NCI-H187 treated with DMSO at 0.1 percent for 48 hours (cell line): ENCODE measurements around the gene PCDH8.
A peak's percentile ranks its signal among the peaks of the same experiment; 100 is the strongest.
"Not testable (repeated sequence)": the region's sequence is repeated elsewhere in the genome, so short reads cannot be mapped to it uniquely, and the experiment has no call there.

Source experiments
- DNase-seq: peaks from one replicate; lab custom pipeline; 2025; lab: John Stamatoyannopoulos, UW

PCDH8 gene

GRCh38 chr13:52850396-52851136 is 2.1 kb upstream of the PCDH8 start:
- no peak for DNase-seq

DNA sequence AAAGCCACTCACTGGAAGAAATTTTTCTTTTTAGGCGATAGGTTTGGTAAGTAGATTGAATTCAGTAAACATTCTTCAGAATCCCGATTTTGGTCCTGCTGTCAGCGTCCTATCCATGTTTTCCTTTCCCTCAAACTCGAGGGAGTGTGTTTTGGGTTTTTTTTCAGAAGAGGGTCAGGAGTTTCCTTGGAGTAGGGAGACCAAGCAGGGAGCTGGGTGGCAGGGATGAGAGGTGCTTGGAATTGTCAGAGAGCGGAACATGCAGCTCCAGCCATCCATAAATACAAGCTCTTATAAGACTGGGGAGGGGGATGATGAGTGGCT is 1.6 kb upstream of the PCDH8 start:
- DNase-seq: peak; percentile 40

GRCh38 chr13:52849291-52850071 is 1.0 kb upstream of the PCDH8 start:
- DNase-seq: no peak

GRCh38 chr13:52847682-52848432 is 583 bp downstream of the PCDH8 start:
- no peak for DNase-seq

DNA sequence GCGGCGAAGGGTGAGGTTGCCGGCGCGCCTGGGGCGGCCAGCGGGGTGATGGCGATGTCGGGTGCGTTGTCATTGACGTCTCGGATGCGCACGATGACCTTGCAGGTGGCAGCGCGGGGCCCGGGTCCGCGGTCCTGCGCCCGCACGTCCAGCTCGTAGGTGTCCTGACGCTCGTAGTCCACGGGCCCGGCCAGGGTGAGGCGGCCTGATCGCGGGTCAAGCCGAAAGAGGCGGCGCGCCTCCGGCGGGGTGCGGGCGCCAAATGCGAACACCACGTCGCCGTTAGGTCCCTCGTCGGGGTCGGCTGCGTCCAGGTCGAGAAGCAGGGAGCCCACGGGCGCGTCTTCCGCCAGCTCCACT is 1.1 kb downstream of the PCDH8 start:
- DNase-seq: no peak

DNA sequence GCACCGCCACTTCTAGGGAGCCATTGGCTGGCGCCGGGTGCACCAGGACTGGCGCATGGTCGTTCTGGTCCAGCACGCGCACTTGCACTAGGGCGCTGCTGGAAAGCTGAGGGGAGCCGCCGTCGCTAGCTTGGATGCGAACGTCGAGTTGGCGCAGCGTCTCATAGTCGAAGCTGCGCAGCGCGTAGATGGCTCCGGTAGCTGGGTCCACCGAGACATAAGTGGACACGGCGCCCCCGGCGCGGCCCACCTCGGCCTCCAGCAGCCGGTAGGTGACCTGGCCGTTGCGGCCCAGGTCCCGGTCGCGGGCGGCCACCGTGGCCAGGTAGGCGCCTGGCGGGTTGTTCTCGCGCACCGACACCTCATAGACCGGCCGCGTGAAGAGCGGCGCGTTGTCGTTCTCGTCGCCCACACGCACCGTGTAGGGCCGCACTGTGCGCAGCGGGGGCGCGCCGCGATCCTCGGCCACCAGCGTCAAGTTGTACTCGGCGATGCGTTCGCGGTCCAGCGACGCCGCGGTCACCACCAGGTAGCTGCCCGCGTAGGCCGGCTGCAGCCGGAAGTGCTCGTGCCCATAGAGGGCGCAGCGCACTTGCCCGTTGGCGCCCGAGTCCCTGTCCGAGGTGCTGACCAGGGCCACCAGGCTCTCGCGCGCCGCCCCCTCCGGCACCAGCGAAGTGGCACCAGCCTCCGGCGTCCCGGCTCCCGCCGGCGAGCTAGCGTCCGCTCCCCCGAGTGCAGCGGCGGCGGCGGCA is 1.7 kb downstream of the PCDH8 start:
- DNase-seq: no peak

- DNase-seq: no peak
Measured at GRCh38 chr13:52845766-52846566, 2.5 kb downstream of the PCDH8 start.

GRCh38 chr13:52845334-52845761 is 3.1 kb downstream of the PCDH8 start:
- DNase-seq: no peak

DNA sequence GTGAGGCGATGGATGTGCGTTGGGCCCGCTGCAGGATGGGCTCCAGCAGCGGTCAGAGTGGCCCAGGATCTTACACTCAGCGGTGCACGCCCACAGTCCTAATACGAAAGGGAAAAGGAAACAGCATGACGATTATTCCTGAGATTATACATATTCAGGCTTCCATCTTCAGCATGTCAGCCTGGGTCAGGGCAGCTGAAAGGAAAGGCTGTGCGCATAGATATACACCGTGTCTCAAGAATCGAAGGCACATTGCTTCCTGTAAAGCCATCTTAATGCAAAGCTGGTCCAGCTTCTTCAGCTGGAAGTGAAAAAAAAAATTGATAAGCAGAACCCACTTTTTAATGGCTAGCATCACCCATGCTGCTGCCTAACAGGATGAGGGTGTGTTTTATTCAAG is 3.6 kb downstream of the PCDH8 start:
- DNase-seq: no peak

GRCh38 chr13:52842441-52842840 is 6.0 kb downstream of the PCDH8 start:
- no peak for DNase-seq

GRCh38 chr13:52840066-52840465 is 8.4 kb downstream of the PCDH8 start:
- DNase-seq: no peak

- DNase-seq: no peak
Measured at GRCh38 chr13:52838433-52839107, 9.9 kb downstream of the PCDH8 start.

DNA sequence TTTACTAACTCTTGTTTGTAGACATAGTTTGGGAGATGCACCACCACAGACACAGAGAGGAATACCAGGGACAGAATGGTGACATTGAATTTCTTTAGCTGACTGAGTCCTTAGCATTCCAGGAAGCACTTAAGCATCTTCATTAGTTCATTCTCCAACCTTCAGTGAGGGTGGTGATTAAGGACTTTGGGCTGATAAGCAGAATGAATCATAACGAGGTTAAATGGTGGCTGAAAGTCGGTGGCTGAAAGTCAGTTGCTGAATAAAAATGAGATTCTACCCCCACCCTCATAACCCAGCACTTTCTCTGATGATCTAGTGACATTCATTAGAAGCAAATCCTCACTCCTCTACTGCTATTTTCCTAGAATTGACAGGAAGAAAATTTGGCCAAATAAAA is 10.6 kb downstream of the PCDH8 start:
- no peak for DNase-seq

GRCh38 chr13:52835071-52835839 is 13.2 kb downstream of the PCDH8 start:
- no peak for DNase-seq

DNA sequence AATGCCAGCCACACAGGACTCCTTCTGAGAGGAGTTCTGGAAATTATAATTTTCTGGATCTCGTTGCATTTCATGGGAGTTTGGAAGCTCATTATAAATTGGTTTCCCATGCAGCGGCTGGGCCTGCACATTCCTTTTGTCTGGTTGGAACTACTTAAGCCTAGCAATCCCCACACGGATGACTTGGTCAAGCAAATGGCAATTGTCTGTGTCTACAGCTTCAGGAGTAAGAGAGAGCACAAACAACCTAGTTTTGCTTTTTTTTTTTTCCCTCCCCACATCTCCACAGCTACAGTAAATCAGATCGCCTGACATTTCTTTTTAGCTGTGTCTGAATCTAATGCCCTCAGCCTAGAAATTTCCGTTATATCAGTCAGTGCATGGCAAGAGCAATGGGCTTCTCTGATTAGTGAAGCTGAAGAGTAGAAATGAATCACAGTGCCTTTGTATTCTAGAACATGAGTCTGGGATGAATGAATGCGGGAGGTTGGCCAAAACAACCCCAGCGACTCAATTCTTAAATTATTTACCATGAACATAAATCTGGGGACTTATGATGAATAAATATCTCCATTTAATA is 15.1 kb downstream of the PCDH8 start:
- no peak for DNase-seq

DNA sequence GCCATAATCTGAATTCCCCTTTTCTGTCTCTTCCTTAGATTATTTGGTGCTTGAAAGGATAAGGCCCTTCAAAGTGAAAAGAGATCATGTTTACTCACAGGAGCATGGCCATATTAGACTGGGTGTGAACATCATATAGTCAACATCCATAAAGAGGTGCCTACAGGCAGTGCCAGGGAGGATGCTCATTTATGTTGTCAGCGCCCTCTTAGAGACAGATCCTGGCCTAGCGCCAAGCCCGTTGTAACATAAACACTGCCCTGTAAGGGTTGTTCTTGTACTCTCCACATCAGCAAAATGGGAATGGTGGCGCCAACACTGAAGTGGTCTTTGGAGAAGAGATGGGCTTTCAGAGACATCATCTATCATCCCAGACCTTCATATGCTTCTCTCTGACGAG is 16.1 kb downstream of the PCDH8 start:
- peak; percentile 82 for DNase-seq

DNA sequence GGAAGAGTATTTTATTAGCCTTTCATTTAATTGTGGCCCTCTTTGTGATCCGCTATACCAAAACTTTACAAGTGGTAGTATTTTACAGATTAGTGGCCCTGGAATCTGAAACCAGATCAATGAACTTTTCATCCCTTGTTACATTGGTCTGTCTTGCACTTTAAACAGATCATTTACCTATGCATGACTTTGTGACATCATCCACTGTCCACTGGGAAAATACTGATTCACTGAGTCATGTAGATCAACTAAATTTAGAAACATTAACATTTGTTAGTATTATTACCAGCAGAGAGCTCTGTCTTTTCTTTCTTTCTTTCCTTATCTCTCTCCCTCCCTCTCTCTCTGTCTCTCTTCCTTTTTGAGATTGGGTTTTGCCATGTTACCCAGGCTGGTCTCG is 17.5 kb downstream of the PCDH8 start:
- no peak for DNase-seq

DNA sequence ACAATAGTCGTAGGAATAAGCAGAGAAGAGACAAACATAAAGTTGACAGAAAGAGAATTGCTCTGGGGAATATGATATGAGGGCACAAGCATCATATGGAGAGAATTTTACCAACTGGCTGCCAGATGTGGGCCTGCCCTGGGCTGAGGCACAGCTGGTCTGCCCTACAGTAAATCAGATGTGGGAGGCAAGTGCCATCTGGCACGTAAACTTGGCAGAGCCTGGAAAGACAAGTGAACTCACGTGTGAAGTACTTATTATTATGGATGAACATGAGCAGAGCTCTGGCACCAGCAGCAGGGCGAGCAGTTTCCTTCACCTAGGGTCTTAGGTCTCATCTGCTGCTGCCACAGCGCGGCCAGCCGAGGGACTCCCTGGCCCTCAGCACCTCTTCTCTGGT is 20.6 kb downstream of the PCDH8 start:
- DNase-seq: no peak

GRCh38 chr13:52817886-52818285 is 30.6 kb downstream of the PCDH8 start:
- not testable (repeated sequence) for DNase-seq

DNA sequence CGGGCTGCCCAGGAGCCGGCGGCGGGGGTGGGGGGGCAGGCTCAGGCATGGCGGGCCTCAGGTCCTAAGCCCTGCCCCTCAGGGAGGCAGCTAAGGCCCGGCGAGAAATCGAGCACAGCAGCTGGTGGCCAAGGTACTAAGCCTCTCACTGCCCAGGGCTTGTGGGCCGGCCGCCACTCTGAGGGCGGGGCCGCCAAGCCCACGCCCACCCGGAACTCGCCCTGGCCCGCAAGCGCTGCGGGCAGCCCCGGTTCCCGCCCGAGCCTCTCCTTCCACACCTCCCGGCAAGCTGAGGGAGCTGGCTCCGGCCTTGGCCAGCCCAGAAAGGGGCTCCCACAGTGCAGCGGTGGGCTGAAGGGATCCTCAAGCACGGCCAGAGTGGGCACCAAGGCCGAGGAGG is 33.1 kb downstream of the PCDH8 start:
- no peak for DNase-seq
